ENCODE data around the gene SIRT7.
"Not testable (repeated sequence)": the region's sequence is repeated elsewhere in the genome, so short reads cannot be mapped to it uniquely, and the experiment has no call there.

Gene SIRT7

GRCh38 chr17:81921996-81922565 is 4.1 kb upstream of the SIRT7 start:
- no peak for FAIRE-seq
- no peak for DNase-seq (ENCODE audit: insufficient read length, low spot score)

GRCh38 chr17:81921537-81921862 is 3.5 kb upstream of the SIRT7 start:
- DNase-seq (ENCODE audit: insufficient read length, low spot score) (no peak), FAIRE-seq (no peak)

- no peak for FAIRE-seq
- no peak for DNase-seq (ENCODE audit: insufficient read length, low spot score)
These were observed 2.9 kb upstream of the SIRT7 start for GRCh38 chr17:81920612-81921536.

- no peak for DNase-seq (ENCODE audit: insufficient read length, low spot score)
- FAIRE-seq = peak; percentile 37
These were observed 1.0 kb upstream of the SIRT7 start for GRCh38 chr17:81918832-81919545.

- FAIRE-seq; DNase-seq (ENCODE audit: insufficient read length, low spot score): not testable (repeated sequence)
These were observed 325 bp upstream of the SIRT7 start for GRCh38 chr17:81918333-81918669.

GRCh38 chr17:81916234-81917001 is 1.6 kb downstream of the SIRT7 start:
- DNase-seq (ENCODE audit: insufficient read length, low spot score) = no peak
- FAIRE-seq = no peak

- DNase-seq (ENCODE audit: insufficient read length, low spot score) (no peak), FAIRE-seq (no peak)
These were observed 2.6 kb downstream of the SIRT7 start for GRCh38 chr17:81915331-81915730.

GRCh38 chr17:81914103-81914850 is 3.7 kb downstream of the SIRT7 start:
- DNase-seq (ENCODE audit: insufficient read length, low spot score) (no peak), FAIRE-seq (no peak)

GRCh38 chr17:81913394-81914102 is 4.4 kb downstream of the SIRT7 start:
- FAIRE-seq (no peak), DNase-seq (ENCODE audit: insufficient read length, low spot score) (no peak)

- FAIRE-seq (no peak), DNase-seq (ENCODE audit: insufficient read length, low spot score) (no peak)
These were observed 5.3 kb downstream of the SIRT7 start for GRCh38 chr17:81912441-81913309.

- no peak for FAIRE-seq
- no peak for DNase-seq (ENCODE audit: insufficient read length, low spot score)
These were observed 6.0 kb downstream of the SIRT7 start for GRCh38 chr17:81911969-81912368.

GRCh38 chr17:81911277-81911961 is 6.6 kb downstream of the SIRT7 start, which contains the start of gene PCYT2:
TSS of gene PCYT2 (minus strand) at chr17:81911399. CDS start at chr17:81911355, 44 bp downstream.
- peak; percentile 86 for FAIRE-seq
- peak; percentile 99 for DNase-seq (ENCODE audit: insufficient read length, low spot score)

- FAIRE-seq (no peak), DNase-seq (ENCODE audit: insufficient read length, low spot score) (no peak)
These were observed 7.1 kb downstream of the SIRT7 start for GRCh38 chr17:81910840-81911276.

- FAIRE-seq (no peak), DNase-seq (ENCODE audit: insufficient read length, low spot score) (no peak)
These were observed 7.8 kb downstream of the SIRT7 start for GRCh38 chr17:81909966-81910839.

GRCh38 chr17:81909231-81909630 is 8.7 kb downstream of the SIRT7 start:
- FAIRE-seq (no peak), DNase-seq (ENCODE audit: insufficient read length, low spot score) (no peak)

GRCh38 chr17:81908793-81909192 is 9.2 kb downstream of the SIRT7 start:
- FAIRE-seq (no peak), DNase-seq (ENCODE audit: insufficient read length, low spot score) (no peak)
